Measurements from ENCODE around the gene HDAC4.

DNA sequence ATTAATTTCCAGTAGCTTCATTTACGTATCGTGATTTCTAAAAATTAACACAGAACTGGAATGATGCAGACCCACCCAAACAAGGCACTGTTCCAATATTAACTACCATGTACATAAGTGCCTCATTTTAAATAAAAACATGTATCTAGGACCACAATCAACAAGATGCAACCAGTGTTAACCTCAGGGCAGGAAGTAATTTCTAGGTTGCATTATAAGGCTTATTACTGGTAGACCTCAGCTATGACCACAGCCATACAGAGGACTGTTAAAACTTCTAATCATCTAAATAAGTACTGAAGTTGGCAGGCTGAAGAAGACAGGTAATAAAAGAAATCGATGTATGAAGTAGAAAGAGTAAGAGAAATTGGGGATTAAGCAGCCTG lies 262.9 kb downstream of the HDAC4 start:
- no peak for TF ChIP-seq ZNF274 (IDR thresholded peaks at IDR 0.05; ENCODE audit: insufficient read depth, insufficient read length)
- no peak for TF ChIP-seq EZH2 (IDR thresholded peaks at IDR 0.05; ENCODE audit: borderline replicate concordance, control insufficient read depth, low read depth, low read length)
- TF ChIP-seq SUZ12 (IDR thresholded peaks at IDR 0.05; ENCODE audit: unreplicated experiment), result no peak
- TF ChIP-seq CTCF (IDR thresholded peaks at IDR 0.05 in 2 of 3, conservative IDR thresholded peaks at IDR 0.05 in 1 of 3; ENCODE audit: control insufficient read depth in 2 of 3, extremely low read depth in 1 of 3, insufficient read depth in 1 of 3, low read depth in 3 of 3, low read length in 3 of 3), result no peak
- TF ChIP-seq ATF2 (IDR thresholded peaks at IDR 0.05; ENCODE audit: low read length), result no peak
- TF ChIP-seq WRNIP1 (IDR thresholded peaks at IDR 0.05; ENCODE audit: borderline replicate concordance, low read depth, low read length), result no peak
- no peak for TF ChIP-seq POLR2AphosphoS5 (IDR thresholded peaks at IDR 0.05; ENCODE audit: low read length)
- TF ChIP-seq FOXM1 (IDR thresholded peaks at IDR 0.05; ENCODE audit: low read depth, low read length), result no peak
- no peak for TF ChIP-seq RAD21 (IDR thresholded peaks at IDR 0.05; ENCODE audit: insufficient read depth, low read depth, low read length)
- TF ChIP-seq CBFB (IDR thresholded peaks at IDR 0.05; ENCODE audit: low read depth), result no peak
- no peak for TF ChIP-seq EGR1 (IDR thresholded peaks at IDR 0.05; ENCODE audit: borderline replicate concordance in 1 of 2, low read depth in 2 of 2, low read length in 2 of 2)

Measured in GM12878 (cell line).